HL-60/S4 (cell line): ENCODE data around the gene RNF7.
"Not testable (repeated sequence)": the region's sequence is repeated elsewhere in the genome, so short reads cannot be mapped to it uniquely, and the experiment has no call there.

Source experiments
- in situ Hi-C: fragments of 300-500 bp; cut with MboI; formaldehyde crosslinking; loops from 2 replicates; pipeline ENCODE4 v1.14.3; 2022; ENCODE audit warnings: low sequenced_read_pairs

Gene RNF7

GRCh38 chr3:141738022-141738890 is at the start of gene RNF7:
TSS of gene RNF7 (plus strand) at chr3:141738298. CDS start at chr3:141738342, 44 bp downstream.
- in situ Hi-C loops, result no loop called here

GRCh38 chr3:141690431-141691072 is 47.5 kb upstream of the RNF7 start:
- in situ Hi-C loops, result no loop called here

GRCh38 chr3:141691471-141691870 is 46.6 kb upstream of the RNF7 start:
- in situ Hi-C loops, result not testable (repeated sequence)

GRCh38 chr3:141692973-141693372 is 45.1 kb upstream of the RNF7 start:
- in situ Hi-C loops, result not testable (repeated sequence)

- in situ Hi-C loops, result no loop called here
Observed at GRCh38 chr3:141699324-141699723, 38.8 kb upstream of the RNF7 start.

- in situ Hi-C loops, result no loop called here
Observed at GRCh38 chr3:141699897-141700296, 38.2 kb upstream of the RNF7 start.

GRCh38 chr3:141703367-141703766 is 34.7 kb upstream of the RNF7 start:
- in situ Hi-C loops, result not testable (repeated sequence)

GRCh38 chr3:141707741-141708203 is 30.3 kb upstream of the RNF7 start:
- in situ Hi-C loops, result no loop called here

- in situ Hi-C loops, result no loop called here
Observed at GRCh38 chr3:141708367-141708766, 29.7 kb upstream of the RNF7 start.

- in situ Hi-C loops, result no loop called here
Observed at GRCh38 chr3:141709126-141709770, 28.9 kb upstream of the RNF7 start.

- in situ Hi-C loops, result no loop called here
Observed at GRCh38 chr3:141710121-141710520, 28.0 kb upstream of the RNF7 start.

GRCh38 chr3:141710888-141711616 is 27.0 kb upstream of the RNF7 start:
- in situ Hi-C loops, result no loop called here

GRCh38 chr3:141714671-141715070 is 23.4 kb upstream of the RNF7 start:
- in situ Hi-C loops, result no loop called here

GRCh38 chr3:141722081-141722480 is 16.0 kb upstream of the RNF7 start:
- in situ Hi-C loops, result no loop called here

- in situ Hi-C loops, result no loop called here
Observed at GRCh38 chr3:141722648-141723047, 15.4 kb upstream of the RNF7 start.

- in situ Hi-C loops, result no loop called here
Observed at GRCh38 chr3:141723255-141723654, 14.8 kb upstream of the RNF7 start.

GRCh38 chr3:141724186-141724585 is 13.9 kb upstream of the RNF7 start:
- in situ Hi-C loops, result no loop called here

- in situ Hi-C loops, result no loop called here
Observed at GRCh38 chr3:141725036-141725435, 13.1 kb upstream of the RNF7 start.

GRCh38 chr3:141726483-141726882 is 11.6 kb upstream of the RNF7 start:
- in situ Hi-C loops, result no loop called here

GRCh38 chr3:141728355-141728892 is 9.7 kb upstream of the RNF7 start:
- in situ Hi-C loops, result no loop called here

- in situ Hi-C loops, result no loop called here
Observed at GRCh38 chr3:141729240-141729639, 8.9 kb upstream of the RNF7 start.
